Spleen (tissue), 11 donors: ENCODE data around the gene FAM47E. TPM values are rescaled to one million over a fixed set of nuclear protein-coding genes. Genes with fewer than 3 reads are reported as not detected.
A peak's percentile ranks its signal among the peaks of the same experiment; 100 is the strongest.

ENCODE experiments used
- DNase-seq: peaks from one replicate; pipeline ENCODE4 v3.0.0-alpha.2; 2020
- H3K27ac ChIP-seq, 8 donors: fragments of 200-600 bp; sonication (generic) in 7 of 8; 1 replicate in 4 of 8; 2 replicates in 4 of 8; pipeline versions ENCODE4 v1.5.0 to v1.8.0; 2016 to 2021; ENCODE audit warnings: inconsistent platforms in 4 of 8, mild to moderate bottlenecking in 4 of 8, moderate library complexity in 1 of 8
- H3K27me3 ChIP-seq, 7 donors: fragments of 200-600 bp; sonication (generic) in 6 of 7; replicated peaks in 1 of 7; 1 replicate in 4 of 7; 2 replicates in 3 of 7; pipeline versions ENCODE4 v1.5.0 to v1.8.0; 2016 to 2021; ENCODE audit warnings: inconsistent platforms in 3 of 7, mild to moderate bottlenecking in 1 of 7
- H3K36me3 ChIP-seq, 6 donors: fragments of 200-600 bp; sonication (generic) in 5 of 6; 1 replicate in 4 of 6; 2 replicates in 2 of 6; pipeline versions ENCODE4 v1.5.0 to v1.8.0; 2016 to 2021; ENCODE audit warnings: inconsistent platforms in 2 of 6
- H3K4me1 ChIP-seq, 6 donors: fragments of 200-600 bp; sonication (generic) in 5 of 6; 1 replicate in 3 of 6; 2 replicates in 3 of 6; pipeline versions ENCODE4 v1.5.0 to v1.8.0; 2016 to 2021; ENCODE audit warnings: inconsistent platforms in 3 of 6
- H3K4me3 ChIP-seq, 8 donors: fragments of 200-600 bp; sonication (generic) in 7 of 8; 1 replicate in 4 of 8; 2 replicates in 4 of 8; pipeline versions ENCODE4 v1.5.0 to v1.8.0; 2016 to 2021; ENCODE audit warnings: inconsistent platforms in 4 of 8, mild to moderate bottlenecking in 4 of 8, moderate library complexity in 2 of 8
- H3K9me3 ChIP-seq, 8 donors: fragments of 200-600 bp; sonication (generic) in 7 of 8; 1 replicate in 4 of 8; 2 replicates in 4 of 8; pipeline versions ENCODE4 v1.5.0 to v1.8.0; 2016 to 2021; ENCODE audit warnings: inconsistent platforms in 4 of 8
- CTCF ChIP-seq, 11 experiments: fragments of 200-600 bp in 7 of 11; fragments of 450-650 bp in 4 of 11; sonication (generic) in 4 of 11; IDR thresholded peaks in 8 of 11; conservative IDR thresholded peaks in 3 of 11; 1 replicate in 7 of 11; 2 replicates in 4 of 11; pipeline versions ENCODE4 v1.4.0 to v1.8.0; 2016 to 2021; ENCODE audit warnings: antibody characterized with exemption in 11 of 11, inconsistent platforms in 4 of 11, mild to moderate bottlenecking in 1 of 11
- POLR2A ChIP-seq, 3 donors: fragments of 450-650 bp; IDR thresholded peaks; one replicate each; pipeline ENCODE4 v1.5.1; 2017; ENCODE audit warnings: antibody characterized with exemption in 3 of 3, mild to moderate bottlenecking in 1 of 3
- POLR2AphosphoS5 ChIP-seq, 3 donors: sonication (generic); formaldehyde crosslinking; IDR thresholded peaks; one replicate each; pipeline ENCODE4 v1.5.1; 2017; ENCODE audit warnings: antibody characterized with exemption in 3 of 3
- WGBS, 5 donors: extraction: QIAGEN DNeasy Blood & Tissue Kit in 3 of 5; methylation state at CpG; one replicate each; pipeline versions ENCODE4 v1.1.5 to v1.1.7; 2013 to 2018; 5-methylcytosine and 5-hydroxymethylcytosine counted together
- intact Hi-C: fragments of 100-400 bp; cut with DNase I; formaldehyde crosslinking; loops from one replicate; pipeline ENCODE4 v1.15.0; 2023; ENCODE audit warnings: low total_unique reads
- polyA plus RNA-seq, 3 donors: library from polyadenylated mRNA; stranded (reverse); fragments of 200-250 nt; gene quantifications; one replicate each; pipeline ENCODE4 v1.2.1, GENCODE V29; 2013
- total RNA-seq, 7 donors: library from RNA; depleted of rRNA in 3 of 7; stranded (reverse); fragments of >200 nt in 3 of 7; fragmentation: NEBNext Ultra II Directional in 4 of 7; extraction: Animal tissue kit (Norgen Biotek cat#: 25700) in 4 of 7; gene quantifications; one replicate each; pipeline versions ENCODE4 v1.1.0 to v1.2.1, GENCODE V29; 2016 to 2021
- donor health status: healthy with polysubstance abuse.
- donor health status: DM: no; HTN: no; CAD: no; lungs with moderate emphysema.
- donor health status: DM: no; HTN: no; CAD: no.
- donor health status: Bipolar disorder and iron deficiency.
- donor health status: healthy.
- donor health status: DM: no; HTN: no; CAD: no.
- donor health status: DM: yes; HTN: yes; CAD: no.

The FAM47E gene
- total and polyA plus RNA-seq, 10 donors = 0.66 to 6.2 (median 2.1) TPM

DNA sequence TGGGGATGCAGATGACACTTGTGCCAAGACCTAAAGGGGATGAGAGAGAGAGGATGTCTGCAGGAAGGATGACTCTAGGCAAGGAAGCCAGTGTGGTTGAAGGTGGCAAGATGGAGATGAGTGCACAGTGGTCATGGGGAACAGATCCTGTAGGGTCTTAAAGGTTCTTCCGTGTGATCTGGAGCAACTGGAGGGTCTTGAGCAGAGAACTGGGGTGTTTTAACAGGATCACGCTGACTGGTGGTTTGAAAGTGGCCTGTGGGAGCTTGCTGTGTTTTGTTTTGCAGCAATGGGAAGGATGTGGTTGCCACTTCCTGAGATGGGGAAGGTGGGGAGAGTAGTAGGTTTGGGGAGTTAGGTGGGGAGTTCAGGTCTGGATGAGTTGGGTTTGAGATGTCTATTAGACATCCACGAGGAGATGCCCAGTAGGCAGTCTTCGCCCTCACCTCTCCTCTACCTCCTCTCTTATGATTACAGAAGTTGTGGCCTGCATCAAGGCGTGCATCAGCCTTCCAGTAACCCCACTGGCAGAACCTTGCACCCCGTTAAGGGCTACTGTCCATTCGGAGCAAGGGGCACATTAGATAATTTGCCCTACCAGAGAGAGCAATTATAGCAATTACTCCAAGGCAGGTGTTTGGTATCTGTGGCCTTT lies 53.6 kb downstream of the FAM47E start:
- peak; percentile 71 for DNase-seq
- Histone ChIP-seq H3K27me3 (peaks cover 0 to 19% (median 0%) of the 10 kb centered on the region in 7 donors), H3K36me3 (peaks cover 0 to 6% (median 0%) of the 10 kb centered on the region in 6 donors), H3K4me1 (peaks cover 0 to 82% (median 27%) of the 10 kb centered on the region in 6 donors), H3K27ac (peak overlapping the region in 6 of 8 donors; percentile 80 to 89 (median 85)), H3K4me3 (peak overlapping the region in 6 of 8 donors; percentile 64 to 91 (median 82)), H3K9me3 (no peaks in the 10 kb centered on the region)
- WGBS, 5 donors = 34 to 45% (median 39%) methylated on average over 7 of the region's 7 CpGs
- intact Hi-C loops = no loop called here
- TF ChIP-seq CTCF (IDR thresholded peaks at IDR 0.05 in 8 of 11, conservative IDR thresholded peaks at IDR 0.05 in 3 of 11) (no peak), POLR2AphosphoS5 (IDR thresholded peaks at IDR 0.05) (no peak), POLR2A (IDR thresholded peaks at IDR 0.05) (no peak)

- intact Hi-C loops = no loop called here
- no peak for TF ChIP-seq POLR2A (IDR thresholded peaks at IDR 0.05)
- peak in 1 of 11 experiments; percentile 27 for TF ChIP-seq CTCF (IDR thresholded peaks at IDR 0.05 in 8 of 11, conservative IDR thresholded peaks at IDR 0.05 in 3 of 11)
- TF ChIP-seq POLR2AphosphoS5 (IDR thresholded peaks at IDR 0.05) = peak; percentile 55 to 84 (median 65)
Observed at GRCh38 chr4:76305971-76306881, 54.7 kb downstream of the FAM47E start, which contains the start of gene STBD1. TSS of gene STBD1 (plus strand) at chr4:76306733. CDS start at chr4:76306770, 37 bp downstream.

GRCh38 chr4:76306882-76307659 lies 55.5 kb downstream of the FAM47E start:
- peak overlapping the region; percentile 64 to 91 (median 76) for H3K4me3 ChIP-seq
- H3K27me3 ChIP-seq = peaks cover 0 to 19% (median 0%) of the 10 kb centered on the region in 7 donors
- peaks cover 0 to 10% (median 0%) of the 10 kb centered on the region in 6 donors for H3K36me3 ChIP-seq
- DNase-seq = peak; percentile 90
- H3K27ac ChIP-seq = peak overlapping the region; percentile 22 to 89 (median 85)
- TF ChIP-seq CTCF (IDR thresholded peaks at IDR 0.05 in 8 of 11, conservative IDR thresholded peaks at IDR 0.05 in 3 of 11) (peak in 3 of 11 experiments; percentile 12 to 21 (median 19)), POLR2A (IDR thresholded peaks at IDR 0.05) (no peak)
- WGBS, 5 donors = 8 to 14% (median 11%) methylated on average over 5 to 37 of the region's 37 CpGs
- intact Hi-C loops = no loop called here
- no peaks in the 10 kb centered on the region for H3K9me3 ChIP-seq
- H3K4me1 ChIP-seq = peaks cover 0 to 70% (median 27%) of the 10 kb centered on the region in 6 donors

More at GRCh38 chr4:76305971-76306881, 54.7 kb downstream of the FAM47E start, which contains the start of gene STBD1:
- Histone ChIP-seq H3K4me3 (peak within 1 kb of the TSS; percentile 64 to 91 (median 76)), H3K27ac (peak within 1 kb of the TSS; percentile 22 to 89 (median 85)), H3K36me3 (peaks cover 0 to 10% (median 0%) of the 10 kb centered on the region in 6 donors), H3K9me3 (no peaks in the 10 kb centered on the region), H3K4me1 (peaks cover 0 to 73% (median 27%) of the 10 kb centered on the region in 6 donors), H3K27me3 (peaks cover 0 to 19% (median 0%) of the 10 kb centered on the region in 7 donors)
- 1 to 11% (median 1%) methylated on average over 42 to 85 of the region's 85 CpGs for WGBS, 5 donors
- DNase-seq = peak; percentile 91
